GM18502 (cell line): ENCODE data around the gene PLET1.
"Not testable (repeated sequence)": the region's sequence is repeated elsewhere in the genome, so short reads cannot be mapped to it uniquely, and the experiment has no call there.

ENCODE experiments used
- ATAC-seq: cut with Tn5 transposase; IDR thresholded peaks from one replicate; pipeline ENCODE4 v1.9.1; 2021; ENCODE audit warnings: mild to moderate bottlenecking; ENCODE audit not compliant: unreplicated experiment, poor library complexity

The PLET1 gene

GRCh38 chr11:112216561-112217105 is 44.0 kb downstream of the PLET1 start:
- no peak for ATAC-seq

- ATAC-seq: no peak
Measured at GRCh38 chr11:112215621-112216020, 45.0 kb downstream of the PLET1 start.

- no peak for ATAC-seq
Measured at GRCh38 chr11:112213753-112214152, 46.9 kb downstream of the PLET1 start.

- ATAC-seq: no peak
Measured at GRCh38 chr11:112212710-112213109, 48.0 kb downstream of the PLET1 start.

GRCh38 chr11:112212290-112212689 is 48.4 kb downstream of the PLET1 start:
- no peak for ATAC-seq

GRCh38 chr11:112211536-112211935 is 49.1 kb downstream of the PLET1 start:
- ATAC-seq: no peak

- ATAC-seq: no peak
Measured at GRCh38 chr11:112210890-112211289, 49.8 kb downstream of the PLET1 start.

- no peak for ATAC-seq
Measured at GRCh38 chr11:112206071-112206470, 54.6 kb downstream of the PLET1 start.

- ATAC-seq: no peak
Measured at GRCh38 chr11:112200252-112200651, 60.4 kb downstream of the PLET1 start.

GRCh38 chr11:112199101-112199500 is 61.6 kb downstream of the PLET1 start:
- not testable (repeated sequence) for ATAC-seq
